WERI-Rb-1 (cell line): ENCODE data around the gene NUFIP2.

Experiments used
- DNase-seq: peaks from one replicate; pipeline ENCODE4 v3.0.0-alpha.2; 2020
- H3K27ac ChIP-seq: fragments of 250-450 bp; sonication (Bioruptor Pico); 2 replicates; pipeline ENCODE4 v1.5.1; 2020; ENCODE audit warnings: mild to moderate bottlenecking, moderate library complexity
- H3K27me3 ChIP-seq: fragments of 250-450 bp; sonication (Bioruptor Pico); 2 replicates; pipeline ENCODE4 v1.5.1; 2021; ENCODE audit warnings: mild to moderate bottlenecking, low read depth, moderate library complexity; ENCODE audit not compliant: insufficient read depth, severe bottlenecking
- H3K36me3 ChIP-seq: fragments of 250-450 bp; sonication (Bioruptor Pico); 2 replicates; pipeline ENCODE4 v1.5.1; 2020; ENCODE audit warnings: mild to moderate bottlenecking, moderate library complexity
- H3K4me3 ChIP-seq: 2 replicates; pipeline ENCODE4 v1.5.1; 2011; ENCODE audit warnings: low read depth, mild to moderate bottlenecking, control low read depth, low read length
- H3K9me3 ChIP-seq: fragments of 250-450 bp; sonication (Bioruptor Pico); 2 replicates; pipeline ENCODE4 v1.5.1; 2021; ENCODE audit warnings: mild to moderate bottlenecking, moderate library complexity; ENCODE audit not compliant: severe bottlenecking
- CTCF ChIP-seq: IDR thresholded peaks from 2 replicates; pipeline ENCODE4 v1.5.1; 2011; ENCODE audit warnings: low read depth, mild to moderate bottlenecking, control low read depth, inconsistent platforms, low read length

The NUFIP2 gene

GRCh38 chr17:29294580-29294900 is 592 bp upstream of the NUFIP2 start:
- Histone ChIP-seq H3K36me3 (peaks cover 31% of the 10 kb centered on the region), H3K9me3 (no peaks in the 10 kb centered on the region), H3K4me3 (peak overlapping the region; percentile 67), H3K27me3 (no peaks in the 10 kb centered on the region), H3K27ac (peak overlapping the region; percentile 94)
- DNase-seq: no peak
- TF ChIP-seq CTCF: no peak

- Histone ChIP-seq H3K36me3 (peaks cover 44% of the 10 kb centered on the region), H3K9me3 (no peaks in the 10 kb centered on the region), H3K4me3 (peak overlapping the region; percentile 88), H3K27me3 (no peaks in the 10 kb centered on the region), H3K27ac (peak overlapping the region; percentile 88)
- peak; percentile 73 for DNase-seq
- TF ChIP-seq CTCF: no peak
These were observed 707 bp downstream of the NUFIP2 start for GRCh38 chr17:29292992-29293889.

- peak overlapping the region; percentile 93 for H3K27ac ChIP-seq
- peaks cover 53% of the 10 kb centered on the region for H3K36me3 ChIP-seq
- H3K27me3 ChIP-seq: no peaks in the 10 kb centered on the region
- no peaks in the 10 kb centered on the region for H3K9me3 ChIP-seq
- H3K4me3 ChIP-seq: peak overlapping the region; percentile 89
- peak; percentile 48 for DNase-seq
- TF ChIP-seq CTCF: no peak
These were observed 1.6 kb downstream of the NUFIP2 start for GRCh38 chr17:29292071-29292991.

GRCh38 chr17:29291163-29291752 is 2.7 kb downstream of the NUFIP2 start:
- H3K9me3 ChIP-seq: no peaks in the 10 kb centered on the region
- peaks cover 64% of the 10 kb centered on the region for H3K36me3 ChIP-seq
- H3K27me3 ChIP-seq: no peaks in the 10 kb centered on the region
- H3K27ac ChIP-seq: no peak overlapping the region; the same call in 1 of the 2 replicates
- peak overlapping the region; percentile 89 for H3K4me3 ChIP-seq
- TF ChIP-seq CTCF: peak; percentile 37; the same call in 1 of the 2 replicates
- DNase-seq: no peak

- no peak overlapping the region for H3K4me3 ChIP-seq
- H3K27me3 ChIP-seq: no peaks in the 10 kb centered on the region
- DNase-seq: no peak
- no peaks in the 10 kb centered on the region for H3K9me3 ChIP-seq
- H3K36me3 ChIP-seq: peaks cover 78% of the 10 kb centered on the region
- TF ChIP-seq CTCF: no peak
- no peak overlapping the region for H3K27ac ChIP-seq
These were observed 4.1 kb downstream of the NUFIP2 start for GRCh38 chr17:29289852-29290251.
